Nephron progenitor cell (in vitro differentiated cells): Measurements from ENCODE around the gene LDLRAD4.

ENCODE experiments used
- DNase-seq: peaks from one replicate; pipeline ENCODE4 v3.0.0; 2021
- H3K27ac Mint-ChIP-seq: 2 replicates; pipeline ENCODE4 v1.8.0; 2021; ENCODE audit warnings: mild to moderate bottlenecking, moderate library complexity, mixed read lengths
- H3K27me3 Mint-ChIP-seq: 2 replicates; pipeline ENCODE4 v1.8.0; 2021; ENCODE audit warnings: mild to moderate bottlenecking, low read depth, mixed read lengths; ENCODE audit not compliant: poor library complexity
- H3K36me3 Mint-ChIP-seq: 2 replicates; pipeline ENCODE4 v1.8.0; 2021; ENCODE audit warnings: low read depth, mixed read lengths
- H3K4me1 Mint-ChIP-seq: 2 replicates; pipeline ENCODE4 v1.8.0; 2021; ENCODE audit warnings: mixed read lengths
- H3K4me3 Mint-ChIP-seq: 2 replicates; pipeline ENCODE4 v1.8.0; 2021; ENCODE audit warnings: mild to moderate bottlenecking, moderate library complexity, mixed read lengths
- H3K9me3 Mint-ChIP-seq: 2 replicates; pipeline ENCODE4 v1.8.0; 2021; ENCODE audit warnings: mild to moderate bottlenecking, moderate library complexity, mixed read lengths
- TF ChIP-seq, protein P1 (sequence below): fragments of 200-600 bp; sonication (generic); IDR thresholded peaks from 2 replicates; pipeline ENCODE4 v1.5.0; 2021; ENCODE audit warnings: antibody characterized with exemption

The LDLRAD4 gene

DNA sequence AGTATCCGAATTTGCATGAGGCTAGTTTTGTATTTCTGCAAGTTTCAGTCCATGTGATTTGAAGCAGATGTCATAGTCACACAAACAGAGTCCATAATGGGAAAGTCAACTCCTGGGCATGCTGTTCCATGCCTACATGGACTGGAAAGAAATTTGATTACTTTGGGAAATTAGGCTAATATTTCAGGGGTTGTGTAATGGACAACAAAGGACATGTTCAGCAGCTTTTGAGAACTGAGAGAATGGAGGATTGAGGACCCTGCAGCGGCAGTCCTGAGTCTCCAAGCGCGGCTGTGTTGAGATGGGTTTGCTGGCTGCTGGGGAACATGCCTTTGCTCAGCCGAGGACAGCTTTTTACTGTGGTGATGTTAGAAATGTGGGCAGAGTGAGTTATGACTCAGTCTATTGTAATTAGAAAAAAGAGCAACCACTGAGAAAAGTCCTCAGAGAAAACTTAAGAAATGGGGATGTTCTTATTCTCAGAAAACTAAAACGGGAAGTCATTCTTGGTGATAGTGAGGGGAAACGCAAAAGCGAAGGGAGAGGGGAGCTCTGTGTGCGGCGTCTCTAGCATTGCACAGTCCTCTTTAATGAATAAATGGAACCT is 358.6 kb downstream of the LDLRAD4 start:
- Mint-ChIP-seq H3K9me3 (no peaks in the 10 kb centered on the region), H3K4me1 (peaks cover 8% of the 10 kb centered on the region), H3K27me3 (peaks cover 15% of the 10 kb centered on the region), H3K27ac (no peak overlapping the region), H3K4me3 (no peak overlapping the region), H3K36me3 (no peaks in the 10 kb centered on the region)
- TF ChIP-seq, protein P1, sequence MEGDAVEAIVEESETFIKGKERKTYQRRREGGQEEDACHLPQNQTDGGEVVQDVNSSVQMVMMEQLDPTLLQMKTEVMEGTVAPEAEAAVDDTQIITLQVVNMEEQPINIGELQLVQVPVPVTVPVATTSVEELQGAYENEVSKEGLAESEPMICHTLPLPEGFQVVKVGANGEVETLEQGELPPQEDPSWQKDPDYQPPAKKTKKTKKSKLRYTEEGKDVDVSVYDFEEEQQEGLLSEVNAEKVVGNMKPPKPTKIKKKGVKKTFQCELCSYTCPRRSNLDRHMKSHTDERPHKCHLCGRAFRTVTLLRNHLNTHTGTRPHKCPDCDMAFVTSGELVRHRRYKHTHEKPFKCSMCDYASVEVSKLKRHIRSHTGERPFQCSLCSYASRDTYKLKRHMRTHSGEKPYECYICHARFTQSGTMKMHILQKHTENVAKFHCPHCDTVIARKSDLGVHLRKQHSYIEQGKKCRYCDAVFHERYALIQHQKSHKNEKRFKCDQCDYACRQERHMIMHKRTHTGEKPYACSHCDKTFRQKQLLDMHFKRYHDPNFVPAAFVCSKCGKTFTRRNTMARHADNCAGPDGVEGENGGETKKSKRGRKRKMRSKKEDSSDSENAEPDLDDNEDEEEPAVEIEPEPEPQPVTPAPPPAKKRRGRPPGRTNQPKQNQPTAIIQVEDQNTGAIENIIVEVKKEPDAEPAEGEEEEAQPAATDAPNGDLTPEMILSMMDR, result no peak
- no peak for DNase-seq

DNA sequence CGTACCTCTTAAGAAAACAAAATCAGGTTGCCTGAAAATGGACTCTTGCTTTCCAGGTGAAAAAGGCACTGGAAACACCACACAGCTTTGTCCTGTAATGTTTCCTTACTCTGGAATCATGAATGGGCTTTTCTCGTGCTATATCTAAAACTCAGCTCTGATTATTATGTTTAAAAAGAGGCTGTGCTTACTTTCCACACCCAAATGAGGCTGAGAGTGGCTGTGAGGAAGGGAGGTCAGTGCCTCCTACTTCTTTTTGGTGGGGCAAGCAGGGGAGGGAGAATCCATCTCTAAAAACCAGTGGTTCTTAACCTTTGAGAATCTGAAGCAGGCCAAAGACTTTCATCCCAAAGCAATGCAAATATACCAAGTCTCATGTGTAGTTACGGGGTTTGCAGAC is 359.2 kb downstream of the LDLRAD4 start:
- Mint-ChIP-seq H3K36me3 (no peaks in the 10 kb centered on the region), H3K9me3 (no peaks in the 10 kb centered on the region), H3K4me1 (peaks cover 8% of the 10 kb centered on the region), H3K27me3 (peaks cover 15% of the 10 kb centered on the region), H3K4me3 (no peak overlapping the region), H3K27ac (peak overlapping the region; percentile 29)
- TF ChIP-seq, protein P1, result no peak
- no peak for DNase-seq

DNA sequence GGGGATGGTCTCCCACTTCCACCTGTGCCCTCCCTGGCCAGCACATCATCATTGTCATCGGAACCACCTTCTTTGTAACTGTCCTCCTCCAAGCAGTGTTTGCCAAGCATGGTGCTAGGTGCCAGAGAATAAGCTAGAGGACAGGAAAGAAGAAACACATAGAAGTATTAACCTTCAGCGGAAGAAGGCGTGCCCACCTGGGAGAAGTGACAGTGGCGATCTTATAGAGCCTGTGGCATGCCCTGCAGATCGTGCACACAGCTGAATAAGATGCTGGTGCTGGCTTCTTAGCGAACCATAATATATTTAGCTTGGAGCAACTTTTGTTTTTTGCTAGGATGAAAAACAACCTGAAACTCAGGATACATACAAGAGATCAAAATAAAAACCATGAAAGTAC is 359.8 kb downstream of the LDLRAD4 start:
- Mint-ChIP-seq H3K4me1 (peaks cover 8% of the 10 kb centered on the region), H3K4me3 (no peak overlapping the region)

DNA sequence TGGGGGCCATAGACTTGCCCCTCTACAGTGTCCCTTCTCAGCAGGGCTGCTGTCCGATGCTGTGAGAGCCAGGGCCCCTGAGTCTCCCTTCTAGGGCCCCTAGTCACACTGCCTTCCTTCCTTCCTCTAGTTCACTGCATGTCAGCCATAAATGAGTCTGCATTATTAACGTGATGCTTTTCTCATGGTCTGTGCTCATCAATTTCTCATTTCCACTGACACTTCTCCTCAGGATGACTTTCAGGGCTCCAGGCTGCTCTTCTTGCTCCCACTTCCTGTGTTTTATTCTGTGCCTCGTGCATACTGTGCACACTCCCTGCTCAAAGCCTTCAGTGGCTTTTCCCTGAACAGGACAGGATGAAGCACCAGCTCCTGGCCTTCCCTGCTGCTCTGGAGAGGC is 361.3 kb downstream of the LDLRAD4 start:
- Mint-ChIP-seq H3K27ac (no peak overlapping the region), H3K27me3 (peaks cover 12% of the 10 kb centered on the region), H3K36me3 (no peaks in the 10 kb centered on the region), H3K4me1 (peaks cover 8% of the 10 kb centered on the region), H3K4me3 (no peak overlapping the region), H3K9me3 (no peaks in the 10 kb centered on the region)
- TF ChIP-seq, protein P1, result no peak
- no peak for DNase-seq

More for the DNA sequence above, 359.8 kb downstream of the LDLRAD4 start:
- TF ChIP-seq, protein P1, result no peak
- H3K27me3 Mint-ChIP-seq, result peaks cover 15% of the 10 kb centered on the region
- H3K9me3 Mint-ChIP-seq, result no peaks in the 10 kb centered on the region
- no peak overlapping the region for H3K27ac Mint-ChIP-seq
- H3K36me3 Mint-ChIP-seq, result no peaks in the 10 kb centered on the region
- DNase-seq, result no peak

DNA sequence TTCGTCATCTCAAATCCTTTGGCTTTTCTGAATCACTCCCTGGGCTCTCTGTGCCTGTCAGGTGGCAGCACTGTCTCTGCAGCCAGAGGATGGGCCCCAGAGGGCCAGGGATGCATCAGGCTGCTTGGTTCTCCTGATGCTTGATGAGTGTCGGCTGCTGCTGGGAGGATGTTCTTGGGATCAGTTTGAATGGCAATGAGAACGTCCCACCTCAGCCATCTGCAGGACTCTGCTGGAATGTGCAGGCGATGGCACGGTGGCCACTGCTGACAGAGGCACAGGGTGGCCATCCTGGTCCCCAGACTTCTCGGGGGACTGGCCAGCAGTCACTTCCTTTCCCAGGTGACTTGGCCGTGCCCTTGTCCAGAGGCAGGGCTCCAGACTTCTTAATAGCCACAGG is 361.8 kb downstream of the LDLRAD4 start:
- H3K4me3 Mint-ChIP-seq, result no peak overlapping the region
- no peak for DNase-seq
- TF ChIP-seq, protein P1, result no peak
- H3K4me1 Mint-ChIP-seq, result peaks cover 8% of the 10 kb centered on the region
- no peak overlapping the region for H3K27ac Mint-ChIP-seq
- no peaks in the 10 kb centered on the region for H3K36me3 Mint-ChIP-seq
- H3K27me3 Mint-ChIP-seq, result peaks cover 12% of the 10 kb centered on the region
- no peaks in the 10 kb centered on the region for H3K9me3 Mint-ChIP-seq

GRCh38 chr18:13580991-13581390 is 362.4 kb downstream of the LDLRAD4 start:
- H3K4me1 Mint-ChIP-seq, result peaks cover 8% of the 10 kb centered on the region
- no peak overlapping the region for H3K27ac Mint-ChIP-seq
- H3K27me3 Mint-ChIP-seq, result peaks cover 12% of the 10 kb centered on the region
- DNase-seq, result no peak
- no peaks in the 10 kb centered on the region for H3K36me3 Mint-ChIP-seq
- TF ChIP-seq, protein P1, result no peak
- no peak overlapping the region for H3K4me3 Mint-ChIP-seq
- H3K9me3 Mint-ChIP-seq, result no peaks in the 10 kb centered on the region
